A549 treated with GW870086 at 1 μM for 4 hours (cell line): Measurements from ENCODE around the gene STX16. TPM values are rescaled to one million over a fixed set of nuclear protein-coding genes. Genes with fewer than 3 reads are reported as not detected.

Experiments used
- total RNA-seq: library from RNA; stranded (reverse); fragments of 200-300 nt; extraction: Qiagen RNA extraction; gene quantifications from 5 replicates; pipeline ENCODE4 v1.2.3, GENCODE V29; 2022; ENCODE audit warnings: low read depth

STX16 gene, protein sequence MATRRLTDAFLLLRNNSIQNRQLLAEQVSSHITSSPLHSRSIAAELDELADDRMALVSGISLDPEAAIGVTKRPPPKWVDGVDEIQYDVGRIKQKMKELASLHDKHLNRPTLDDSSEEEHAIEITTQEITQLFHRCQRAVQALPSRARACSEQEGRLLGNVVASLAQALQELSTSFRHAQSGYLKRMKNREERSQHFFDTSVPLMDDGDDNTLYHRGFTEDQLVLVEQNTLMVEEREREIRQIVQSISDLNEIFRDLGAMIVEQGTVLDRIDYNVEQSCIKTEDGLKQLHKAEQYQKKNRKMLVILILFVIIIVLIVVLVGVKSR
- total RNA-seq, result 25.5 to 35.8 TPM (median 33.6 TPM) in 5 replicates

DNA sequence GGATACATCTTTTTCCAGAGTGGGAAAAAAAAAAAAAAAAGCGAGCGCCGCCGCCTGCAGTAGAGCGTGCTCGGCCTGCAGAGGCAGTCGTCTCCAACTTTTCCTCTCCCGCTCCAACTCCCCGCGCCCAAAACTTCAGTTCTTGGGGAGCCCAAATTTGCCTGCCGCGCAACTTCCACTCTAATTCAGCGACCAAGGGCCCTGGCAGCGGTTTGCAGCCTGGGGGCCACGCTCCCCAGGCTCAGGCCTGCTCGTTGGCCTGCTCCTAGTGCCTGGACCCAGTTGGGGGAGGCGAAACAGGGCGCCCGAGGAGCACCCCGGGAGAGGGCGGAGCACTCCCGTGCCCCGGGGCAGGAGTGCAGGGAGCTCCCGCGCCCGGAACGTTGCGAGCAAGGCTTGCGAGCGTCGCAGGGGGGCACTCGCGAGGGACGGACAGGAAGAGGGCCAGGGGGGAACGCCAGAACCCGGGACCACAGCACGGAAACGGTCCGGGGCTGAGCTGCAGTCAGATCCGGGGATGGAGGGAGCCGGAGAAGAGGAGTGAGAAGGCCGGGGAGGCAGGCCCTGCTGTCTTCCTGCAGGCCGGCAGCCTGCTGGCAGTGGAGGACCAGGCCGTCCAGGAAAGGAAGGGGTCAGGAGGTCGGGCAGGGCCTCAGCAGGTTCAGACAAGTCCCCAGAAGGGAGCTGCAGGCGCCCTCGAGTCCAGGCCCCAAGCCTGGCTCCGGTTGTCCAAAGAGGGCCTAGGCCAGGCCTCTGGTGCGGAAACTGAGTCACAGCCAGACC, at the start of gene STX16:
TSS of gene STX16 (plus strand) at position 508 of the 783 bp plus-strand sequence. CDS start 724 bp downstream, outside the sequence.

DNA sequence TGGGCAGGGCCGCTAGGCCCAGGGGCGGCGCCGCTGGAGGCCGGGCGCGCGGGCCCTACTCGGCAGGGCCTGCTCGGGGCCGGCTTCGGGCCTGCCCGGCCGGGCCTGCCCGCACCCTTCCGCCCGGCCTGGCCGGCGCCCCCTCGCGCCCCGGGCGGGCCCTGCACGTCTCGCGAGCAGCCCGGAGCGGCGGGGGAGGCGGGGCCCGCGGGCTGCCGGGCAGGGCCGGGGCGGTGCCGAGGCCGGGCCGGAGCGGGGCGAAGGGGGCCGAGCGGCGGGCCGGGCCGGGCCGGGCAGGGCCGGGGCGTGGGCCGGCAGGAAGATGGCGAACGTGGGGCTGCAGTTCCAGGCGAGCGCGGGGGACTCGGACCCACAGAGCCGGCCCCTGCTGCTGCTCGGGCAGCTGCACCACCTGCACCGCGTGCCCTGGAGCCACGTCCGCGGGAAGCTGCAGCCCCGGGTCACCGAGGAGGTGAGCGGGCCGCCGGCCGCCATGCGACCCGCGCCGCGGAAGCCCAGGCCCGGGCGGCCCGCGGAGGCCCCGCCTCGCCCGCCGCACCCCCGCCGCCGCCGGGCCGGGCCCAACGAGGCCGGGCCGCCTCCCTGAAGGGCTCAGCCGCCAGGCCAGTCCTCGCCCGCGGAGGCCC, 41.6 kb downstream of the STX16 start, which contains the start of gene NPEPL1:
TSS of gene NPEPL1 (plus strand) at position 222 of the 647 bp plus-strand sequence. CDS start at position 323, 101 bp downstream.

Other genes starting within 250 kb of the STX16 start
- gene APCDD1L, start 135.9 kb upstream of the STX16 start, total RNA-seq, result 0.05 to 0.10 TPM (median 0.09 TPM) in 3 of 5 replicates, not detected in the others
- gene NPEPL1, start 41.5 kb downstream of the STX16 start, total RNA-seq, result 26.0 to 35.8 TPM (median 34.8 TPM) in 5 replicates
- not detected in 5 replicates for gene GNAS-AS1, start 199.6 kb downstream of the STX16 start, total RNA-seq
- 656 to 742 TPM (median 715 TPM) in 5 replicates for gene GNAS, start 201.4 kb downstream of the STX16 start, total RNA-seq